WTC11 (cell line): Measurements from ENCODE around the gene SMC5.

Experiments used
- AFF4 ChIP-seq: sonication (generic); formaldehyde crosslinking; IDR thresholded peaks from 2 replicates; pipeline ENCODE4 v1.8.1; 2023; ENCODE audit warnings: mild to moderate bottlenecking, missing genetic modification reagents, borderline replicate concordance
- ATF3 ChIP-seq: sonication (generic); formaldehyde crosslinking; conservative IDR thresholded peaks from 2 replicates; pipeline ENCODE4 v1.8.1; 2022; ENCODE audit warnings: mild to moderate bottlenecking, missing genetic modification reagents
- CTCF ChIP-seq: fragments of 200-600 bp; IDR thresholded peaks from 2 replicates; pipeline ENCODE4 v1.8.0; 2022; ENCODE audit warnings: antibody characterized with exemption
- ELF4 ChIP-seq: sonication (generic); formaldehyde crosslinking; IDR thresholded peaks from 2 replicates; pipeline ENCODE4 v1.8.1; 2022; ENCODE audit warnings: low read depth, mild to moderate bottlenecking, moderate library complexity, missing genetic modification reagents
- FOXP1 ChIP-seq: sonication (generic); formaldehyde crosslinking; IDR thresholded peaks from 2 replicates; pipeline ENCODE4 v1.8.0; 2022; ENCODE audit warnings: missing genetic modification reagents, mild to moderate bottlenecking, moderate library complexity, borderline replicate concordance
- HMGXB4 ChIP-seq: sonication (generic); formaldehyde crosslinking; IDR thresholded peaks from 2 replicates; pipeline ENCODE4 v1.8.1; 2023; ENCODE audit warnings: mild to moderate bottlenecking, moderate library complexity, missing genetic modification reagents
- JUN ChIP-seq: sonication (generic); formaldehyde crosslinking; IDR thresholded peaks from 2 replicates; pipeline ENCODE4 v1.8.0; 2023; ENCODE audit warnings: mild to moderate bottlenecking, missing genetic modification reagents
- MAX ChIP-seq: sonication (generic); formaldehyde crosslinking; IDR thresholded peaks from 2 replicates; pipeline ENCODE4 v1.8.0; 2022; ENCODE audit warnings: mild to moderate bottlenecking, missing genetic modification reagents
- PRDM15 ChIP-seq: sonication (generic); formaldehyde crosslinking; IDR thresholded peaks from 2 replicates; pipeline ENCODE4 v1.8.0; 2022; ENCODE audit warnings: missing genetic modification reagents
- ZNF263 ChIP-seq: sonication (generic); formaldehyde crosslinking; IDR thresholded peaks from 2 replicates; pipeline ENCODE4 v1.8.1; 2022; ENCODE audit warnings: low read depth, mild to moderate bottlenecking, moderate library complexity, missing genetic modification reagents
- ZNF425 ChIP-seq: fragments of 250-450 bp; sonication (Bioruptor Pico); conservative IDR thresholded peaks from 2 replicates; pipeline ENCODE4 v1.9.0; 2021; ENCODE audit warnings: mild to moderate bottlenecking

GRCh38 chr9:70324963-70325362 lies 66.2 kb downstream of the SMC5 start:
- no peak for TF ChIP-seq CTCF
- no peak for TF ChIP-seq ZNF263 (CRISPR knock-in tag)
- no peak for TF ChIP-seq ATF3
- no peak for TF ChIP-seq MAX (CRISPR knock-in tag)
- no peak for TF ChIP-seq ELF4 (CRISPR knock-in tag)
- TF ChIP-seq FOXP1 (CRISPR knock-in tag) = no peak
- TF ChIP-seq ZNF425 (CRISPR knock-in tag) = no peak
- TF ChIP-seq HMGXB4 (CRISPR knock-in tag) = no peak
- TF ChIP-seq JUN = no peak
- no peak for TF ChIP-seq PRDM15 (CRISPR knock-in tag)
- TF ChIP-seq AFF4 (CRISPR knock-in tag) = no peak
